Stimulated activated CD4-positive, alpha-beta T cell treated with anti-CD3 and anti-CD28 coated beads, Interleukin-1b, Interleukin-23, amount 100 ng/mL, for 48 hours (primary cell): Measurements from ENCODE around the gene MAD2L1BP.

Experiments used
- DNase-seq: peaks from one replicate; pipeline ENCODE4 v3.0.0-alpha.2; 2020

The MAD2L1BP gene

DNA sequence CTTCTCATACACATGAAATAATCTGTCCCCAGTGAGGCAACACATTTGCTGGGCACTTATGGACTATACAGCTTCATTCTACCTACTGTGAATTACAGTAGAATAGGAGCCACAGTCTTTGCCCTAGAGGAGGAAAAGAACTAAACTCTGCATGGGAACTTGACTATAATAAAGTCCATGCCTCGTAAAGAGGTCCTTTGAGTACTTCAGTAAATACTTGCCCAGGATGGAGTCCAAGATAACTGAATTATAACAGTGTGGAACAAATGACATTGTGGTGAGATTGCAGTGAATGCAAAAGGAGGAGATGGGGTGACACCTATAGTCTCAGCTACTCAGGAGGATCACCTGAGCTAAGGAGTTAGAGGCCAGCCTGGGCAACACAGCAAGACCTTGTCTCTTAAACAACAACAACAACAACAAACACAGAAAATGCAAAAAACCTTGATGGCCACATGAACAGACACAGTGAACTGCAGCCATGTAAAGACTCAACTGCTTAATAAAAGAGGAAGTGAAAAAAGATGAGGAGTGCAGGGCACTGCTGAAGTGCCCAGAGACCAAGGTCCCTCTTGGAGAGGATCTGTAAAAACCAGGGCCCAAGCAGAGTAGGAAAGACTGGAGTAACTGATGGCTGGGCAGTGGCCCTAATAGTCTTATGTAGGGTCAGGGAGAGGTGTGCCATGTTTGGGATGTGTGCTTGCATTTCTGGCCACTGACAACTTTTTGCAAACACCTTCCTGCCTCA, 48.2 kb downstream of the MAD2L1BP start:
- DNase-seq = no peak

DNA sequence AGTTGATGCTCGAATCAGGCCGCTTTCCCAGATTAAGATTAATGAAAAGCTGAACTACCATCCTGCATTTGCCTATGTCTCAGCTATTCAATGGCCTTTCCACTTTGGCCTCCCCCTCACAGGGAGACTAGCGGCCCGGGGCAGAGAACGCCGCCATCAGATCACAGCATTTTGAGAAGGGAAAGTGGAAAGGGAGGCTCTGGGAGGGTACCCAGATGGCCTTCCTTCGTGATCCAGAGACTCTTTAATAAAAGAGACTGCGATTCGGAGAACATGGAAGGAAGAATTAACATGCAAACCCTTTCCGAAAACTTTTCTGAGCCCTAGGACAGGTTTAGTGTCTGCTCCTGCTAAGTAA, 51.4 kb downstream of the MAD2L1BP start:
- DNase-seq = no peak

DNA sequence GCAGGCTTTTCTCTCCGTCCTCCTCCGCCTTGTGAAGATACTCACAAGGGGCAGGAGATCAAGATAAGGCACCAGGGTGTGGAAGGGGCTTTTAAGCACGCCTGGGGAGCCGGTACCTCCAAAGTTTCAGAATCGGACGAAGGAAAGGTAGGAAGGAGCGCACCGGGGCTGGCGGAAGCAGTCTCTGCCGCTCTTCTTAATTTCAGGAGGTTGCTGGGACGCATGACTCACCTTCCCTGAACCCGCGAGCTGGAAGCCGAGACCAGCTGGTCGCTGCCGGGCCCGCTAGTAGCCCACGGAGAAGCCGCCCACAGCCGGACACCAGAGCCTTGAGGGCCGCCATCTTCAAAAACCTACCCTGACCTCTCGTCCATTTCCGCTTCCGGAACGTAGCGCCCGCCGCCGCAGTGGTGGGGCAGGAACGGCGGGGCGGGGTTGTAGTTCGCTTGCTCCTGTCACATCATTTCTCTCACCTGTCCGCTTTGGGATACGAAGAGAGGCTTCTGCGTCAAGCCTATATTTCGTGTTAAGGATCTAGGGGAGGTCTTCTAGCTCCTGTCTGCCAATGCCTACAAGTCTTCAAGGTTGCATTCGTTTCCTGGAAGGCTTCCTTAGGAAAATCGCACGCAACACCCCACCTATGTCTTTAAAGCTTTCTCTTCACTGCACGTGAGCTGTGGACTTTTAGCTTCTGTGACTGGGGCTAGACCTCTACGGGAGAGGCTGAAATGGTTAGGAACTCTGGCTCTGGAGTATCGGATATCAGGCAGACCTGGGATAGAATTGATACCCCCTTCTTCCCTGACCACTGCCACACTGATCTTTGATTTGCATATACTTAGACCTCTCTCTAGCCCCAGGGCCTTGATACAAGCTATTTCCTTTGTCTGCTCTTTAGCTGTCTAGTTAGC, 52.1 kb downstream of the MAD2L1BP start, which contains the start of gene MRPS18A:
MRPS18A (minus strand) TSS at position 355 of the 911 bp plus-strand sequence; CDS start at position 343, 12 bp downstream.
- DNase-seq = peak; percentile 80

DNA sequence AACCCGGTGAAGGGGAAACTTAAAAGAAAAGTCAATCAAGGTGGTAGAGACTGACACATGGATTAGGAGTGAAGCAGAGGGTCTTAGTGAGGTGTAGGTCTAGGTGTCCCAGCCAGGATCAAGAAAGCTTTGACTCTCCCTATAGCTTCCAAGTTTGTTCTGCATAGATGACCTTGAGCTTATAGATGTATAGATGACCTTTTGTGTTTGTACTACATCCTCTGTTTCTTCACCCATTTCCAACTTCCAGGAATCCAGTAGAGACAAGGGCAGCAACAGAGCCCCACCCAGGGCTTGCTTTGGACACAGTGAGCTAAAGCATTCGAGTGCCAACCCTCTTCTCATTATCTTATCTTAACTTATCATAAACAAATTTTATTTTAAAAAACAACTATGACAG, 53.8 kb downstream of the MAD2L1BP start:
- no peak for DNase-seq
